Upper lobe of left lung (tissue), 6 donors: ENCODE measurements around the gene LIPF. TPM values are rescaled to one million over a fixed set of nuclear protein-coding genes. Genes with fewer than 3 reads are reported as not detected.
"Not testable (repeated sequence)": the region's sequence is repeated elsewhere in the genome, so short reads cannot be mapped to it uniquely, and the experiment has no call there.

Source experiments
- ATAC-seq, 2 donors: fragments of 200-7000 bp; cut with Tn5 transposase; one replicate each; pipeline ENCODE4 v1.9.1; 2022; ENCODE audit warnings: mild to moderate bottlenecking in 2 of 2, moderate library complexity in 2 of 2; ENCODE audit not compliant: low FRiP score in 2 of 2
- DNase-seq, 2 donors: peaks; one replicate each; pipeline ENCODE4 v3.0.0-alpha.2; 2019 to 2020
- H3K27ac ChIP-seq, 4 donors: fragments of 200-600 bp; sonication (generic); one replicate each; pipeline ENCODE4 v1.5.1; 2016 to 2019
- H3K27me3 ChIP-seq, 4 donors: fragments of 200-600 bp; sonication (generic); one replicate each; pipeline ENCODE4 v1.5.1; 2017 to 2019
- H3K36me3 ChIP-seq, 4 donors: fragments of 200-600 bp; sonication (generic); one replicate each; pipeline ENCODE4 v1.5.1; 2016 to 2019
- H3K4me1 ChIP-seq, 4 donors: fragments of 200-600 bp; sonication (generic); one replicate each; pipeline ENCODE4 v1.5.1; 2018 to 2019
- H3K4me3 ChIP-seq, 4 donors: fragments of 200-600 bp; sonication (generic); one replicate each; pipeline ENCODE4 v1.5.1; 2017 to 2019; ENCODE audit warnings: mild to moderate bottlenecking in 2 of 4, moderate library complexity in 1 of 4
- H3K9me3 ChIP-seq, 4 donors: fragments of 200-600 bp; sonication (generic); one replicate each; pipeline ENCODE4 v1.5.1; 2018 to 2019
- CTCF ChIP-seq, 6 experiments: fragments of 450-650 bp in 4 of 6; fragments of 200-600 bp in 2 of 6; sonication (generic) in 2 of 6; IDR thresholded peaks; one replicate each; pipeline ENCODE4 v1.5.1; 2016 to 2019; ENCODE audit warnings: antibody characterized with exemption in 6 of 6
- EP300 ChIP-seq, 4 donors: sonication (generic); formaldehyde crosslinking; IDR thresholded peaks; one replicate each; pipeline ENCODE4 v1.5.1; 2017; ENCODE audit warnings: antibody characterized with exemption in 4 of 4, control low read depth in 2 of 4
- POLR2A ChIP-seq, 4 donors: fragments of 450-650 bp; IDR thresholded peaks; one replicate each; pipeline ENCODE4 v1.5.1; 2016 to 2017; ENCODE audit warnings: antibody characterized with exemption in 4 of 4, mild to moderate bottlenecking in 2 of 4
- POLR2AphosphoS5 ChIP-seq, 2 donors: sonication (generic); formaldehyde crosslinking; IDR thresholded peaks; one replicate each; pipeline ENCODE4 v1.5.1; 2017; ENCODE audit warnings: antibody characterized with exemption in 2 of 2
- WGBS, 2 donors: methylation state at CpG; one replicate each; pipeline ENCODE4 v1.1.5; 2017 to 2018; 5-methylcytosine and 5-hydroxymethylcytosine counted together
- total RNA-seq, 6 donors: library from RNA; depleted of rRNA in 4 of 6; stranded (reverse); fragments of >200 nt in 4 of 6; gene quantifications; one replicate each; pipeline versions ENCODE4 v1.1.0 to v1.2.1, GENCODE V29; 2016 to 2021
- donor health status: DM: no; HTN: no; CAD: no; lungs with moderate emphysema.
- donor health status: DM: no; HTN: yes; CAD: no; lungs with severe emphysema.

LIPF gene
- total RNA-seq, 6 donors from 2014 or later: not detected

- H3K4me1 ChIP-seq: no peaks in the 10 kb centered on the region
- peaks cover 0 to 4% (median 0%) of the 10 kb centered on the region in 4 donors for H3K9me3 ChIP-seq
- no peaks in the 10 kb centered on the region for H3K36me3 ChIP-seq
- WGBS, 2 donors: 72 to 78% methylated on average over 3 of the region's 3 CpGs
- no peak for TF ChIP-seq POLR2A (IDR thresholded peaks at IDR 0.05)
- TF ChIP-seq EP300 (IDR thresholded peaks at IDR 0.05): no peak
- TF ChIP-seq POLR2AphosphoS5 (IDR thresholded peaks at IDR 0.05): no peak
- no peak for TF ChIP-seq CTCF (IDR thresholded peaks at IDR 0.05)
- no peak for ATAC-seq
- no peaks in the 10 kb centered on the region for H3K27me3 ChIP-seq
- no peak overlapping the region for H3K4me3 ChIP-seq
- H3K27ac ChIP-seq: no peak overlapping the region
- DNase-seq: no peak
These were observed 4.3 kb upstream of the LIPF start for GRCh38 chr10:88659725-88660597.

GRCh38 chr10:88660598-88660884 is 3.7 kb upstream of the LIPF start:
- DNase-seq (no peak), ATAC-seq (no peak)
- TF ChIP-seq EP300 (IDR thresholded peaks at IDR 0.05) (no peak), POLR2A (IDR thresholded peaks at IDR 0.05) (no peak), POLR2AphosphoS5 (IDR thresholded peaks at IDR 0.05) (no peak), CTCF (IDR thresholded peaks at IDR 0.05) (no peak)
- H3K36me3 ChIP-seq: no peaks in the 10 kb centered on the region
- no peaks in the 10 kb centered on the region for H3K27me3 ChIP-seq
- H3K27ac ChIP-seq: no peak overlapping the region
- WGBS, 2 donors: 28 to 50% methylated on average over 2 to 3 of the region's 3 CpGs
- H3K9me3 ChIP-seq: peaks cover 0 to 4% (median 0%) of the 10 kb centered on the region in 4 donors
- H3K4me1 ChIP-seq: no peaks in the 10 kb centered on the region
- H3K4me3 ChIP-seq: no peak overlapping the region

GRCh38 chr10:88661018-88661417 is 3.2 kb upstream of the LIPF start:
- H3K27ac ChIP-seq: no peak overlapping the region
- TF ChIP-seq CTCF (IDR thresholded peaks at IDR 0.05): no peak
- TF ChIP-seq POLR2AphosphoS5 (IDR thresholded peaks at IDR 0.05): no peak
- H3K27me3 ChIP-seq: no peaks in the 10 kb centered on the region
- no peaks in the 10 kb centered on the region for H3K36me3 ChIP-seq
- H3K4me1 ChIP-seq: no peaks in the 10 kb centered on the region
- no peak for DNase-seq
- no peak overlapping the region for H3K4me3 ChIP-seq
- peaks cover 0 to 4% (median 0%) of the 10 kb centered on the region in 4 donors for H3K9me3 ChIP-seq
- no peak for ATAC-seq

GRCh38 chr10:88661577-88661976 is 2.7 kb upstream of the LIPF start:
- no peak for TF ChIP-seq POLR2A (IDR thresholded peaks at IDR 0.05)
- TF ChIP-seq EP300 (IDR thresholded peaks at IDR 0.05): no peak
- TF ChIP-seq POLR2AphosphoS5 (IDR thresholded peaks at IDR 0.05): no peak
- TF ChIP-seq CTCF (IDR thresholded peaks at IDR 0.05): no peak
- Histone ChIP-seq H3K27ac (no peak overlapping the region), H3K4me3 (no peak overlapping the region), H3K4me1 (no peaks in the 10 kb centered on the region), H3K36me3 (no peaks in the 10 kb centered on the region), H3K9me3 (peaks cover 0 to 4% (median 0%) of the 10 kb centered on the region in 4 donors), H3K27me3 (no peaks in the 10 kb centered on the region)
- DNase-seq: no peak
- ATAC-seq: no peak

GRCh38 chr10:88663153-88663552 is 1.1 kb upstream of the LIPF start:
- not testable (repeated sequence) for H3K9me3 ChIP-seq, DNase-seq, H3K27me3 ChIP-seq, ATAC-seq, H3K27ac ChIP-seq, H3K4me1 ChIP-seq, H3K36me3 ChIP-seq, H3K4me3 ChIP-seq
- WGBS, 2 donors: 94 to 100% methylated on average over 2 of the region's 2 CpGs
